ENCODE measurements around the gene DDIAS.

- TF ChIP-seq POLR2AphosphoS5 (IDR thresholded peaks at IDR 0.05; ENCODE audit: control insufficient read depth, insufficient read depth, low read depth, low read length) = no peak
- no peak for TF ChIP-seq TRIM24 (IDR thresholded peaks at IDR 0.05)
- no peak for TF ChIP-seq MAFK (IDR thresholded peaks at IDR 0.05; ENCODE audit: low read length)
- no peak for TF ChIP-seq CTCF (IDR thresholded peaks at IDR 0.05 in 2 of 3, conservative IDR thresholded peaks at IDR 0.05 in 1 of 3; ENCODE audit: insufficient read depth in 2 of 3, low read depth in 1 of 3, low read length in 3 of 3)
- TF ChIP-seq ZBTB2 (IDR thresholded peaks at IDR 0.05) = no peak
- TF ChIP-seq EGR1 (conservative IDR thresholded peaks at IDR 0.05) = no peak
Measured at GRCh38 chr11:82906931-82907330, 5.4 kb downstream of the DDIAS start.
